ENCODE results near the gene APH1B.

The APH1B gene

DNA sequence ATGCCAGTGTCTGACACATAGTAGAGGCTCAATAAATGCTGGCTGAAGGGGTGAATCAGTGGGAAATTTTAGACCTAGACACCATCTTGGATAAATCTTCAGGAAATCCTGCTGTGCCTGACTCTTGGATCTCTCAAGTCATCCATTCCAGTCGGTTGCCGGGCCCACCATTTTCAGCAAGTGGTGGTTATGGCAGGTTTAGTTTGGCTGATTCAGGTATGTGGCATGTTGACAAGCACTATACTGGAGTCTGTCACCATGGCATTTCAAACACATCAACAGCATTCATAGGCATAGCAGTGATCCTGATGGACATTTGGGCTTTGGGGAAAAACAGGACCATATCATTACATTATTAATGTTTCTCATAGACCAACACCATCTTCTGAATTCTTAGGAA, 25.7 kb upstream of the APH1B start:
- DNase-seq (ENCODE audit: extremely low read depth in 1 of 2, low read depth in 1 of 2): no peak

DNA sequence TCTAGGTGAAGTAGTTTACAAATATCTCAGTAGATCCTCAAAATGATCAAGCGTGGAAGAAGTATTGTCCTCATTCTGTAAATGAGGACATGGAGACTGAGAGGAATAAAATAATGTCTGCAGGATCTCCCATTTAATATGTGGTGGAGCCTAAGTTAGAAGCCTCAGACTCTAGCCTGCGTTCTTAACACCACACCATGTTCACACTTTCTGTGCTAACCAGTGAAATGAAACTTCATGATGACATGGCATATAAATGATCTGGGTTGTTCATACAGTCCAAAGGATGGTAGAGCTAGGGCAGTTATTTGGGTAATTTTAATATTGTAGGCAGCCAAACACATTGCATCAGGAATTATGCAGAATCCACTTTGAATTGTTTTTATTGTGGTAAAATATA, 25.1 kb upstream of the APH1B start:
- no peak for DNase-seq (ENCODE audit: extremely low read depth in 1 of 2, low read depth in 1 of 2)

DNA sequence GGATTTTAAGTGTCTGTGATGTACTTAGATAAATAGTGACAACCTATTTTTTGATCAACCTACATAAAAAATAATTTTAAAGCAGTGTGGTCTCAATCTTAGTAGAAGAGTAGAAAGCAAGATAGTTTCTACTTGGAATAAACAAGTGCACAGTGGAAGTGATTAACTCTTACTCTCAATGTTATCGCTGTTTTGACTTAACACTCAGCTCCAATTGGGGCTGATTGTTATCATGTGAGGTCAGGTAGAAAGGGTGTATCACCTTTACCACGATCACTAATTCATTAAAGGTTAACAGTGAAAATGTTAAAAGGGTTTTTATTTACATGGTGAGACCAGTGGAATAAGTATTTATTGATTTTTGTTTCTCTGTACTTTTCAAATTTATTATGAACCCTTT, 22.4 kb upstream of the APH1B start:
- no peak for DNase-seq (ENCODE audit: extremely low read depth in 1 of 2, low read depth in 1 of 2)

DNA sequence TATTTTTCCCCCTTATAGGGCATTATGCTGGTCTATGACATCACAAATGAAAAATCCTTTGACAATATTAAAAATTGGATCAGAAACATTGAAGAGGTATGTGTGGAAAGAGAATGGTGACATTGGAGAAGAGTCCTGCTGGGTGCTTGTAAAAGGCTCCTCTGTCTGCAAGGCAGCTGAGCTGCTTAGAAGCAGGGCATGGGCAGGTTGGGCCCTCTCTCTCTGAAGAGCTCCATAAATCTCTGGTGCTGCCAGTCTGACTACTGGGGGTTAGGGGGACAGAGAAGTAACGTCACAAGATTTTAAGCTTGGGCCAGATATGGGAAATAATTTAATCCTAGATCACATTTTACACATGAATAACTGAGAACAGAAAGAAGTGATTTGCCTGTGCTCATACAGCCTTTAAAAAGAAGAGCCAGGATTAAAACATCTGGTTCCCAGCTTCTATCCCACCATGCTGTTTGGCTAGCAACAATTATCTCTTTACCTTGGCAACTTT, 21.9 kb upstream of the APH1B start:
- DNase-seq (ENCODE audit: extremely low read depth in 1 of 2, low read depth in 1 of 2): no peak

DNA sequence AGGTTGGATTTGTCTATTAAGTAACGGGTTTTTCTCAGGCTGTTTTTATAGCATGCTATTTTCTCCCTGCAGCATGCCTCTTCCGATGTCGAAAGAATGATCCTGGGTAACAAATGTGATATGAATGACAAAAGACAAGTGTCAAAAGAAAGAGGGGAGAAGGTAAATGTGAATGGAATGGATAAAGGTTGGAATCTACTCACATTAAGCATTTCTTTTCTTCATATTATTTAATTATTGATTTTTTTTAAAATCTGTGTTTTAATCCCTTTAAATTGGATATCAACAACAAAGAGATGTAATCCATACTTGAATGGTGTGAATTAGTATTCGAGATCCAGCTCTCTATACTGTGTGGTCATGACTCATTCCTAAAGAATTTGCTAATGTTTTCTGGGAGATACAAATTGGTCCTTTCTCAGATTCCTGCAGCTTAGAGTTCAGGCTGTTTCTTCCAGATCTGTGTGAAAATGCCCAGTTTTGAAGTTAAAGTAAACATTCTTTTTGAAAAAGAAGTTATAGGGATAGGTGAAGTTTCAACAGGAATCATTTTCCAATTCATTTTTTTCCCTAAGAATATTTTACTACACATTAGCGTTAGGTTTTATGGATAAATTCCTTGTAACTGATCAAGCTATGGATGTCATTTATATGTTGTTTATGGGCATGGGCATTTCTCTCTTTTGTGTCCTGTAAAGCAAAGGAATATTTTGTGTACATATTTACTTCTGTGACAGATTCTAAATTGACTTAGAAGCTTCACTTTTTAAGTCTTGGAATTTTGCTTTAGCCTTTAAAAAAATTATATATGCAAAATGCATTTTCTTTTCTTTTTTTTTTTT, 20.8 kb upstream of the APH1B start:
- no peak for DNase-seq (ENCODE audit: extremely low read depth in 1 of 2, low read depth in 1 of 2)

DNA sequence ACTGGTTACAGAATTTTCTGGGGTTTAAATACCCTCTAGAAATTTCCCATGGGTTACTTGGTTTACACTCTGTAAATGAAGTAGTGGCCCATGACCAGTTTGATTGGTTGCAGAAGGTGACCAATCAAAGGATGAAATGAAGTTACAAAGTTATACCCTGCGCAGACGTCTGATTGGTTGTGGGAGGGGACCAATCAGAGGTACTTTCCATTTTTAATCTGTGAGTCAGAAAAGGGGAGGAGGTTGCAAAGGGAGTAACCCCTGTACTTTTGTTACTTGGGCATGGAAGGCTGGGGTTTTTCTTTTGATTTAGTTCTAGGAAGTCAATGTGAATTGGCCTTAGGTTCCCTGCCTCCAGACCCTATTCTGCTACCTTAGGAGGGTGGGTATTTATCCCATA, 18.7 kb upstream of the APH1B start:
- no peak for DNase-seq (ENCODE audit: extremely low read depth in 1 of 2, low read depth in 1 of 2)

DNA sequence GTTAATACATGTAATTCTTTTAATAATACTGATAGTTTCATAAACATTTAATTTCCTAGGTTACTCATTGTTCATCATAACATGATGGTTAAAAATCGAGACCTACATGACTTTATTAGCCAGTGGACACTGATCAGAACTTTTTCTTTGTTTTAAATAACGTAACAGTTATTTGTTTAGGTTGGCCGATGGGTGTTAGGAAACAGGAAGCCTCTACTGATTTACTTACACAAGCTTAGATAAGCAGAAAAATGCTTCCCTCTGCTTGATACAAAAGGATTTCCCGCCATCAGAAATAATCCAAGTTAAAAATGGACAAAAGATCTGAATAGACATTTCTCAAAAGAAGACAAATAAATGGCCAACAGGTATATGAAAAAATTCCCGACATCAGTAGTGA, 16.6 kb upstream of the APH1B start:
- DNase-seq (ENCODE audit: extremely low read depth in 1 of 2, low read depth in 1 of 2): no peak

DNA sequence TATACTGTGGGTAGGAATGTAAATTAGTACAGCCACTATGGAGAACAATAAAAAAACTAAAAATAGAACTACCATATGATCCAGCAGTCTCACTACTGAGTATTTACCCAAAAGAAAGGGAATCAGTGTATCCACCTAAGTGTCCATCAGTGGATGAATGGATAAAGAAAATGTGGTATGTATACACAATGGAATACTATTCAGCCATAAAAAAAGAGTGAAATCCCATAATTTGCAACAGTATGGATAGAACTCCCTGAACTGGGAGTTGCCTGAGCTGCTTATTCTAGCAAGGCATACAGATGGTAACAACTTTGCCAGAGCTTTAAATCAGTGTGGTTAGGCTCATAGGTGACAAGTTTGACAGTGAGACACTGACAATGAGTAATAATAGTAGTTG, 16.1 kb upstream of the APH1B start:
- no peak for DNase-seq (ENCODE audit: extremely low read depth in 1 of 2, low read depth in 1 of 2)

DNA sequence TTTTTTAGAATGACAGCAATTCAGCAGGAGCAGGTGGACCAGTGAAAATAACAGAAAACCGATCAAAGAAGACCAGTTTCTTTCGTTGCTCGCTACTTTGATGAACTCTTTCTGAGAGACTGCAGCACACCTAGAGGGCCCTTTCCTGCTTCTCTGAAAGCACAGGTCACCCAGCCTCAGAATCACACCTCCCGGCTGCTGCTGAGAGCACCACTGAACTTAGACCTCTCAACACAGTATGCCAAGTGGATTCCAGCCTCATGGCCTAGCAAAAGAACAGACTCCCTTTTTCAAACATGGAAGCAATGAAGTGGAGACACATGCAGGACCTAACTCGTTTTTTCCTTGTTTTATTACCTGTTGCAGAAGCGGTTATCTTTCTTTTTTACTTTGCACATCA, 13.9 kb upstream of the APH1B start:
- DNase-seq (ENCODE audit: extremely low read depth in 1 of 2, low read depth in 1 of 2): no peak

DNA sequence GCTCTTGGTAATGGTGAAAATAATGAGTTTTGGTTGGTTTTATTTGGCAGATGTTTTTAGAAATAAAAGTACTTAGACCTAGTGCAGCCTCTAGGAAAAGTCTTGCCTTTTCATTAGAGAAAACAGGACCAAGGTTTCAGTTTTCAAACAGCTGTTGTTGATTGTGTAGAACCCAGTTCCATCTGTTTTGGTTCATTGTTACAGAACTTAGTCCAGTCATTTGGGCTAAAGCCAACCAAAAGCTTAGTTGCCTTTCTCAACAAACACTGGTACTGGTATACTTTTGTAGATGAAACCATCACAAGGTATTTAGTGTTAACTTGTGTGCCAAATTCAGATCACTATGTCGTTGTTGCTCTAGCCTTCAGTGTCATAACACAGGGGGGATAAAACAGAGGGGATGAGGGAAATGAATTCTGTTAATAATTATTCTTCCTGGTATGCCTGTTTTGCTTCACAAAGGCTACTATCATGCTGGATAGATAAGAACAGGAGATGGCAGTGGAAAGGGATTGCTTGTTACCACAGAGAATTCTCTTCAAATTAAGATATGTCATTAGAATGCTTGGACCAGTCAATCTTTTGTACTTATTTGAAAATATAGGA, 12.6 kb upstream of the APH1B start:
- no peak for DNase-seq (ENCODE audit: extremely low read depth in 1 of 2, low read depth in 1 of 2)

DNA sequence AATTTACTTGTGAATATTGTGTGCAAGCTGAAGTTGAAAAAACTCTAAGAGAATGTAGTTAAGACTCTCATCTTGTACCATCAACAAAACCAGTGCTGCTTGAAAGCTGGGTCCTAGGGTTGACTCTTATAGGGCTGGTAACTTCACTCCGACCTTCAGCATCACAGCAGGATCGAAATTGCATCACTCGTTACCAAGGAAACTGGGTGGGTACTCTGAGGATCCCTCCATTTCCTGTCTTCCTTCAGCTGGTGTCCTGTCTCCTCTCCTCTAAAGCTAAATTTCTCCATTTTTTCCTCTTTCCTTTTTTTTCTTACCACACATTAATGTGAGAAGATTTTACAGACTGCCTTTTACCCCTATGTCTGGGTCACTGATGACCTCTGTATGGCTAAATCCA, 3.0 kb upstream of the APH1B start:
- DNase-seq (ENCODE audit: extremely low read depth in 1 of 2, low read depth in 1 of 2): no peak

DNA sequence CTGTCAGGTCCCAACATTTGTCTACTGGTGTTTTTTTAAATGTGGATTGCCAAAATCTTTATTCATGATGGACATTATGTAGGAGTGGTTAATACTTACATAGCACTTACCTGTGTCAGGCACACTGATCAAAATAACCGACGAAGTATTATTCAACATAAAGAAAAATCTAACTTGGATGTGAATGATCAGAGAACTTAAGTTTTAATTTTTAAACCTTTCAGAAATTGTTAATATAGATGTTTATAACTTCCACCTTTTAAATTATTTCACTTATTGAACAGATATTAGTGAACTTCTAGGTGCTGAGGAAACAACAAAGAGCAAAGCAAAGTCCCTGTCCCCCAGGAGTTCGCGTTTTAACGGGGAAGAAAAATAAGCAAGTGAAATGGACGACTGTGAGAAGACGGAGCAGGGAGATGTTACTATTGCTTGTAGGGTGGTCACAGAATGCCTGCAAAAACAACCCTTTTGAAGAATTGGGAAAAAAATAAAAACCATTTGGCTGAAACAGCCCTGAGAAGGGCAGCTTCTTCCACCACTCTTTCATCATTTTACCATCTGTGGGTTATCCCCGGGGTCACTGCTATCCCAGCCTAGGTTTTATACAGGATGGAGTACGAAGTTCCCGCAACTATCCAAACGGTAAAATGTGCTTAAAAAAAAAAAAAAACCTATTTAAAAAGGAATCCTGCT, 915 bp upstream of the APH1B start:
- no peak for DNase-seq (ENCODE audit: extremely low read depth in 1 of 2, low read depth in 1 of 2)

DNA sequence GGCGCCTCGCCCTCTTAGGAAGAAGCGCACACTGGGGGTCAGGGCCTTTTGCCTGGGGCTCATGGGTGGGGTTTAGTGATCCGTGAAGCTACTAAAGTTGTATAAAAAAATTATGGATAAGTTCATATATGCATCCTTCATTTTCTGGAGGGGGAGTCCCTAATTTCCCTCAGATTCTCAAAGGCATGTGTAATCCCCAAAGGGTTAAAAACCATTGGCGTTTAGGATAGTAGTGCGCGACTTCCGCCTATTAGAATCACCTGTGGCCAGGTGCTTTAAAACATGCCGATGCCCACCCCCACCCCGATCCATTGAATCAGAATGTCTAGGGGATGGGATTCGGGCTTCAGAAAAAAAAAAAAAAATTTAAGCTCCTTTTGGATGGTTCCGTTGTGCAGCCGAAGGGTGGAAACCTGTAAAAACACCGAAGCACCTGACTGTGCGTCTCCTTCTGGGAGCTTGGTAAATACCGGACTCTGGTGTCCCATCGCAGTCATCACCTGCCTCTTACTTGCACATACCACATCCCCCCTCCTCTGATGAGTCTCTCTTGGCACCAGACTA, 570 bp downstream of the APH1B start:
- DNase-seq (ENCODE audit: extremely low read depth in 1 of 2, low read depth in 1 of 2): no peak

DNA sequence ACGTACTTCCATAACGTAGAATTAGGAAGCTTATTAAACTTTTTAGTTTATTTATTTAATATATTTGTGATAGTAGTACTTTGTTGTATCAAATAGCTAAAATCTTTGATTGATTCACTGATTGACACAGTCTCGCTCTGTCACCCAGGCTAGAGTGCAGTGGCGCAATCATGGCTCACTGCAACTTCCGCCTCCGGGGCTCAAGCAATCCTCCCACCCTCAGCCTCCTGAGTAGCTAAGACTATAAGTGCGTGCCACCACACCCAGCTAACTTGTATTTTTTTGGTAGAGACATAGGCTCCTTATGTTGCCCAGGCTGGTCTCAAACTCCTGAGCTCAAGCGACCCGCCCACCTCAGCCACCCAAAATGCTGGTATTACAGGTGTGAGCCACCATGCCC, 5.7 kb downstream of the APH1B start:
- no peak for DNase-seq (ENCODE audit: extremely low read depth in 1 of 2, low read depth in 1 of 2)

DNA sequence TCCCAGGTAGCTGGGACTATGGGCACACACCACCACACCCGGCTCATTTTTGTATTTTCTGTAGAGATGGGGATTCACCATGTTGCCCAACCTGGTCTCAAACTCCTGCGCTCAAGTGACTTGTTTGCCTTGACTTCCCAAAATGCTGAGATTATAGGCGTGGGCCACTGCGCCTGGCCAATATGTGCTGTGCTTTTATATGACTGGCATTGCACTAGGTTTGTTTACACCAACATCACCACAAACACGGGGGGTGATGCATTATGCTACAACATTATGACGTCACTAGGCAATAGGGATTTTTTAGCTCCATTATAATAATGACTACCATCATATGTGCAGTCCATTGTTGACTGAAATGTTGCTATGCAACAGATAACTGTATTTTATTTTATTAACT, 6.9 kb downstream of the APH1B start:
- DNase-seq (ENCODE audit: extremely low read depth in 1 of 2, low read depth in 1 of 2): no peak

DNA sequence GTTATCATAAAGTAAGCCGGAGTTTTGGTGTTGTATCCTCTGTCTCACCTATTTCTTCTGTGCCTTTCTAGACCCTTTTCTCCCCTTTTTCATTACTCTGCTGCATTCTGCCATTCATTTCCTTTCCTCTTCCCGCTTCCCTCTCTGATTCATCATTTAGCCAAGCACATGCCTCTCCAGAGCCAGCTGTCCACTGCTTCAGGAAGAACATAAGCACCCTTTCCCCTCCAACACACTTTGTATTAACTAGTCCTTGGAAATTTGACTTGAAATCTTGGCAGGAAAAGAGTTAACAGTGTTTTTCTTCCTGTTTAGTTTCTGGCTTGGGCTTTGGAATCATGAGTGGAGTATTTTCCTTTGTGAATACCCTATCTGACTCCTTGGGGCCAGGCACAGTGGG, 9.7 kb downstream of the APH1B start:
- DNase-seq (ENCODE audit: extremely low read depth in 1 of 2, low read depth in 1 of 2): no peak

DNA sequence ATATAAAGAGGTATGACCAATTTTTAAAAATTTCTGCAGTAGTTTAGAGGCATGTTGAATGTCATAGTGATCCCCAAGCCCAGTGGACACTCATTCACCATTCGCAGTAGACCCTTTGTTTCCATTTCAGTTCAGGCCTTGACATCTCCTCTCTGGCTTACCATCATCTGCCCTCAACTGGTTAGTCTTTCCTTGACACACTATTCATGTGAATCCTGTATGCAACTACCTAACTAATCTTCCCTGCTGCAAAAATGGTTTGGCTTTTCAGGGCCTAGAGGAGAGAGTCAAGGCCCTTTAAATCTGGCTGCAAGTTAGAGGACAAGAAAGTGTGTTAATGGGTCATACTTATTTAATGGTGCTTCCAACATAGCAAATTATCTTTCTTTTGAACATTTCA, 10.9 kb downstream of the APH1B start:
- DNase-seq (ENCODE audit: extremely low read depth in 1 of 2, low read depth in 1 of 2): no peak

DNA sequence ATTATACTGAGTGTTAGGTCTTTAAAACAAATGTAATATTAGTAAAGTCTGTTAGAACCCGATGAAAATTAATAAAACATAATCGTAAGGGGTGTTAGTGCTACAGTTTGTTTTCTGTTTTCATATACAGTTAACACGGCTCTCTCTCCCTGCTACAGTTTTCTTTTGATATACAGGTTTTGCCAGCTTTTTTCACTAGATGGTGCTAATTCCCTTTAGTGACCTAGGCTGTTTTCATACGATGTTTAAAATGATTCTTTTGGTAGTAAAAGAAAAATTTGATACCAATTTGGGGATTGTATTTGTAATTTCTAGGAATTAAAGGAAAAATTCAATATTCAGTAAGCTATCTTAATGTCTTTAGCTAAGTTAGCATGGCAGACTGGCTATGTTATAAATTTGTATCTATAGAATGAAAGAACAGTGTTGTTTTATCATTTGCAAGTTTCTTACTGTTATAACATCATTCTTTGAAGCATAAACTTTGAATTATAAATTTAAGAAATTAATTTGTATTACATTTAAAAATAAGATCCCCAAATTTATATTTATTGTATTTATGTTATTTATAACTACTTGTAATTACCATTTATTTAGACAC, 11.5 kb downstream of the APH1B start:
- DNase-seq (ENCODE audit: extremely low read depth in 1 of 2, low read depth in 1 of 2): no peak

DNA sequence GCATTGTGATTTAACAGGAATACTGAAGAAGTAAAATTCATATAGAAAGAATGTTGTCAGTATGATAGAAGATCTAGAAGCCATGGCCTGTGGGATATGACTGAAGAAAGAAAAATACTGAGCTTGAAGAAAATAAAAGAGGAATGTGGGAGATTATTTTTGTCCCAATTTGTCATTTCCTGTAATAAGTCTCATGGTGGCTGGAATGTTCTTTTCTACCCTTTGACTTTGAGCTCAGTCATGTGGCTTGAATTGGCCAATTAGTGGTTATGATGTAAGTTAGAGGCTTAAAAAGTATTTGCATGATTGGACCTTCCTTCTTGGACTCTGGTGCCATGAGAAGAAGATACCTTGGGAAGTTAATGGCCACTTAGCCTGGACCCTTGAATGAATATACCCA, 14.1 kb downstream of the APH1B start:
- no peak for DNase-seq (ENCODE audit: extremely low read depth in 1 of 2, low read depth in 1 of 2)

DNA sequence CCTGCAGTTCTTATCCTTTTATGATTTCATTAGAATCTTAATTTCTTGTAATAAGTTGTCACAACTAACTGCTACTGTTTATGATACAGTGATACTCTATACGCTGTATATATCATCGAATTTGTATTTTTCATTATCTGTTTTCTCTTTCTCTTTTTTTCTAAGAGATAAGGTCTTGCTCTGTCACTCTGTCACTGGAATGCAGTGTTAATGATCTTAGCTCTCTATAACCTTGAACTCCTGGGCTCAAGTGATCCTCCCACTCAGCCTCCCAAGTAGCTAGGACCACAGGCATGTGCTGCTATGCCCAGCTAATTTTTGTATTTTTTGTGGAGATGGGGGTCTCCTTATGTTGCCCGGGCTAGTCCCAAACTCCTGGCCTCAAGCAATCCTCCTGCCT, 14.8 kb downstream of the APH1B start:
- DNase-seq (ENCODE audit: extremely low read depth in 1 of 2, low read depth in 1 of 2): no peak

DNA sequence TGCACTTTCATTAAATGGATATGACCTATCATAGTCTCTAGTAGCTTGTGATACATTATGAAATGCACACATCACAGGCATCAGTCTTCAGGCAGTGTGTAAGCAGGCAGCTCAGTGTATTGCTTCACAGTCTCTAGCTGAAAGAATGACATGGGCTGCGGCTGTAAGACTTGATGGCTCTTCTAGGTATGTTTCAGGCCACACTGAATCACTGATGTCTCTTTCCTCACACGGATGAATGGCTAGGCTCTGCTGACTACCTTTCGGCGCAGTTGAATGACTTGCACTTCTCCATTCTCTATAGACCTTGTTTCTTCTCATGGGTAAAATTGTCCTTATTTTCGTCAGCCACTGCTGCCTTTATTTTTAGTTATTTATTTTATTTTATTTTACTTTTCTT, 15.4 kb downstream of the APH1B start:
- no peak for DNase-seq (ENCODE audit: extremely low read depth in 1 of 2, low read depth in 1 of 2)

Measured in stimulated activated CD8-positive, alpha-beta memory T cell treated with anti-CD3 and anti-CD28 coated beads, Interleukin-7, amount 100 ng/mL, for 48 hours (primary cell).